ENCODE data around the gene MRPS18C.

GRCh38 chr4:83438719-83439118 lies 17.1 kb upstream of the MRPS18C start:
- no peak for TF ChIP-seq GATA2 (IDR thresholded peaks at IDR 0.05; ENCODE audit: low read depth, low read length)
- TF ChIP-seq GATA3 (IDR thresholded peaks at IDR 0.05; ENCODE audit: low read depth, low read length) = no peak
